GM19025 (cell line): ENCODE results near the gene ZNF831.

Experiments
- ATAC-seq: cut with Tn5 transposase; IDR thresholded peaks from one replicate; pipeline ENCODE4 v1.9.1; 2021; ENCODE audit warnings: mild to moderate bottlenecking, low read depth, moderate library complexity; ENCODE audit not compliant: unreplicated experiment

The ZNF831 gene

DNA sequence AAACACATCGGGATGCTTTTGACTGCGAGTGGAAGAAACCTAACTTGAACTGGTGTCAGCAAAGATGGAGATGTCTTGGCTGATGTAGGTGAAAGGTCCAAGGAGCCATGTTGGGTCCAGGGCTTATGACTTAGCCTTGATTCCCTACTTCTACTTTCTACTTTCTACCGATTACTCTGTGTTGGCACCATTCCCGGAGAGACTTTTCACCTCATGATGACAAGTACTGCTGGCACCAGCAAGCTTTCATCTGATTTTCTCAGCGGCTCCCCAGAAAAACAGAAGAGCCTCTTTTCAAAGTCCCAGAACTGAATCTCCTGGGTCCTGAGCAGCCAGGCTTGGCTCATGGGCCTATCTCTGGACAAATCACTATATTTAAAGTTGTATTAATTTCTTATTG is 131.9 kb downstream of the ZNF831 start:
- ATAC-seq, result no peak

GRCh38 chr20:59297686-59298085 is 134.1 kb downstream of the ZNF831 start:
- no peak for ATAC-seq

DNA sequence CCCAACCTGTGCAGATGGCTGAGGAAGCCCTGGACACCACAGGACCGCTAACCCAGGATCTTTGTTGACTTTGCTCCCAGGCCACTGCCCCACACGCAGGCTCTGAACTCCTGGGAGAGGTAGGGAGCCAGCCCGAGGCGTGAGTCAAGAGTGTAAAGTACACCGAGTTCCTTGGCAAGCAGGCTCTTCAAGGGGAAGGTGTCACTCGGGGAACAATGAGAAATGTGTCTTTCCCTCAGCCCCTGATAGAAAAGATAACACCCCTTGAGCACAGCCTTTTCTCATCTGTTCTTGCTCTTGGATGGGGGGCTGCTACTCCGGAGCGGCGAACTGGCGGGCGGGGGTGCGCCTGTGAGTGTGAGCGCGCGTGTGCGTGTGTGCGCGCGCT is 136.3 kb downstream of the ZNF831 start:
- ATAC-seq, result no peak

GRCh38 chr20:59300333-59301081 is 136.9 kb downstream of the ZNF831 start, which contains the start of gene EDN3:
Gene EDN3 (plus strand): TSS chr20:59300611. CDS start chr20:59300813, 202 bp downstream.
- no peak for ATAC-seq

GRCh38 chr20:59301343-59302007 is 137.9 kb downstream of the ZNF831 start:
- no peak for ATAC-seq

DNA sequence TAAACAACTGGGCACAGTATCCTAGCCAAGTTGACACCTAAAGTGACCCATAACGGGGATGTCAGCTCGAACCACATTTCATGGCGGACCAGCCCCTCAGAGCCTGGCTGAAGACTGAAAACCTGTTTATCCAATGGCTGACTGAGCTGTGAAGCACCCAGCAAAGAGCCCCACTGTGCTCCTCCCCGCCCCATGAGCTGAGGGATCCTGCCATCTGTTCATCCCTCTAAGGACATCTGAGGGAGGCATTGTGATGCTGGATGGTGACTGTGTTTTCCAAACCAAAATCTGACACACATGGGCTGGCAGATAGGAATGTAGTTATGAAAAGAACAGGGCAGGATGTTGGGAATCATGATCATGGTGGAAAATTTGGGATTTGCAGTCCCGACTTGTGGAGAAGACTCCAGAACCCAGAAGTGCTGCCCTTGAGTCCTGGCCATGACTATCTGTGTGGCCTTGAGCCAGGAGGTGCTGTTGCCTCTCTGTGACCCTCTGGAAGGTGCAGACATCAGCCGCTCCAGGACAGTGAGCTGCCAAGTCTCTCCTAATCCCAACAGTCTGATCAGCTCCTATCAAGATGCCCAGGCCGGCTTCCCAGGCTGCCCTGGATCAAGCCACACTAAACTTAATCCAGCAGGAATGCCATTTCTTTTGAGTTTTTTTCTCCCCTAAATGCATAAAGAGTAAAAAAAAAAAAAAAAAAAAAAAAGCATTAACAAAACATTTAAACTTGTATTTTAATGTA is 142.5 kb downstream of the ZNF831 start:
- ATAC-seq, result no peak

GRCh38 chr20:59307270-59307669 is 143.6 kb downstream of the ZNF831 start:
- no peak for ATAC-seq
